Measurements from ENCODE around the gene FBXO8. TPM values are rescaled to one million over a fixed set of nuclear protein-coding genes. Genes with fewer than 3 reads are reported as not detected.

Gene FBXO8
- total RNA-seq, 1 donor from 2014 or later, result 18.9 TPM

GRCh38 chr4:174314770-174315169 is 31.3 kb upstream of the FBXO8 start:
- DNase-seq (ENCODE audit: low spot score), result no peak
- TF ChIP-seq CTCF (IDR thresholded peaks at IDR 0.05), result no peak
- Mint-ChIP-seq H3K36me3 (ENCODE audit: low read depth) (peaks cover 7% of the 10 kb centered on the region), H3K27ac (ENCODE audit: unreplicated experiment) (no peak overlapping the region), H3K4me1 (ENCODE audit: low read depth) (peaks cover 10% of the 10 kb centered on the region), H3K4me3 (ENCODE audit: unreplicated experiment) (no peak overlapping the region), H3K27me3 (ENCODE audit: low read depth) (no peaks in the 10 kb centered on the region), H3K9me3 (ENCODE audit: low read depth) (no peaks in the 10 kb centered on the region)

- H3K9me3 Mint-ChIP-seq (ENCODE audit: low read depth), result no peaks in the 10 kb centered on the region
- no peak overlapping the region for H3K4me3 Mint-ChIP-seq (ENCODE audit: unreplicated experiment)
- H3K27me3 Mint-ChIP-seq (ENCODE audit: low read depth), result no peaks in the 10 kb centered on the region
- peaks cover 10% of the 10 kb centered on the region for H3K4me1 Mint-ChIP-seq (ENCODE audit: low read depth)
- H3K27ac Mint-ChIP-seq (ENCODE audit: unreplicated experiment), result no peak overlapping the region
- no peak for DNase-seq (ENCODE audit: low spot score)
- no peak for TF ChIP-seq CTCF (IDR thresholded peaks at IDR 0.05)
- H3K36me3 Mint-ChIP-seq (ENCODE audit: low read depth), result peaks cover 7% of the 10 kb centered on the region
Measured at GRCh38 chr4:174314274-174314673, 30.8 kb upstream of the FBXO8 start.

GRCh38 chr4:174312993-174313392 is 29.5 kb upstream of the FBXO8 start:
- H3K4me3 Mint-ChIP-seq (ENCODE audit: unreplicated experiment), result no peak overlapping the region
- no peak for TF ChIP-seq CTCF (IDR thresholded peaks at IDR 0.05)
- H3K9me3 Mint-ChIP-seq (ENCODE audit: low read depth), result no peaks in the 10 kb centered on the region
- H3K27me3 Mint-ChIP-seq (ENCODE audit: low read depth), result no peaks in the 10 kb centered on the region
- DNase-seq (ENCODE audit: low spot score), result no peak
- peaks cover 11% of the 10 kb centered on the region for H3K36me3 Mint-ChIP-seq (ENCODE audit: low read depth)
- H3K27ac Mint-ChIP-seq (ENCODE audit: unreplicated experiment), result no peak overlapping the region
- peaks cover 8% of the 10 kb centered on the region for H3K4me1 Mint-ChIP-seq (ENCODE audit: low read depth)

- H3K36me3 Mint-ChIP-seq (ENCODE audit: low read depth), result peaks cover 15% of the 10 kb centered on the region
Measured at GRCh38 chr4:174307694-174308093, 24.2 kb upstream of the FBXO8 start.

DNA sequence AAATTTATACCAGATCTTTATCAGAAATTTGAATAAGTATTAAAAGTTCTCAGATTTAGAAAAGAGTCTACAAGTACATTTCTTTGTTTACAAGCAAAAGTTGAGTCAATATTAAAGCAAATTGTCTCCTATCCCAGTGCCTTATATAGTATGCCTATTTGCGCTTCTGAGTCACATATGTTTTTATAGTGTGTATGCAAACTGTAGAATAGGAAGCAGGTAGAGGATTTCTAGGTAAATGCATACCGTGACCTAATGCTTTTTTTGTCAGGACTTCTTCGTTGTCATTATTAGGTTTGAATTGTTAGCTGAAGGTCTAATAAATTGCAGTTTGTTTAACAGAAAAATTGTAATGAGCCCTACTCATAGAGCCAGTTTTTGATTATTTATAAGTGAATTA is 22.5 kb upstream of the FBXO8 start:
- Mint-ChIP-seq H3K4me1 (ENCODE audit: low read depth) (no peaks in the 10 kb centered on the region), H3K27me3 (ENCODE audit: low read depth) (no peaks in the 10 kb centered on the region), H3K4me3 (ENCODE audit: unreplicated experiment) (no peak overlapping the region), H3K27ac (ENCODE audit: unreplicated experiment) (no peak overlapping the region), H3K36me3 (ENCODE audit: low read depth) (peaks cover 15% of the 10 kb centered on the region), H3K9me3 (ENCODE audit: low read depth) (no peaks in the 10 kb centered on the region)
- no peak for TF ChIP-seq CTCF (IDR thresholded peaks at IDR 0.05)
- DNase-seq (ENCODE audit: low spot score), result no peak

More at GRCh38 chr4:174307694-174308093, 24.2 kb upstream of the FBXO8 start:
- H3K27me3 Mint-ChIP-seq (ENCODE audit: low read depth), result no peaks in the 10 kb centered on the region
- no peak overlapping the region for H3K27ac Mint-ChIP-seq (ENCODE audit: unreplicated experiment)
- H3K9me3 Mint-ChIP-seq (ENCODE audit: low read depth), result no peaks in the 10 kb centered on the region
- H3K4me3 Mint-ChIP-seq (ENCODE audit: unreplicated experiment), result no peak overlapping the region
- TF ChIP-seq CTCF (IDR thresholded peaks at IDR 0.05), result no peak
- DNase-seq (ENCODE audit: low spot score), result no peak
- H3K4me1 Mint-ChIP-seq (ENCODE audit: low read depth), result no peaks in the 10 kb centered on the region
